Measurements from ENCODE around the gene COL1A1.

GRCh38 chr17:50225701-50226240, 24.3 kb upstream of the COL1A1 start:
- TF ChIP-seq, protein P1, sequence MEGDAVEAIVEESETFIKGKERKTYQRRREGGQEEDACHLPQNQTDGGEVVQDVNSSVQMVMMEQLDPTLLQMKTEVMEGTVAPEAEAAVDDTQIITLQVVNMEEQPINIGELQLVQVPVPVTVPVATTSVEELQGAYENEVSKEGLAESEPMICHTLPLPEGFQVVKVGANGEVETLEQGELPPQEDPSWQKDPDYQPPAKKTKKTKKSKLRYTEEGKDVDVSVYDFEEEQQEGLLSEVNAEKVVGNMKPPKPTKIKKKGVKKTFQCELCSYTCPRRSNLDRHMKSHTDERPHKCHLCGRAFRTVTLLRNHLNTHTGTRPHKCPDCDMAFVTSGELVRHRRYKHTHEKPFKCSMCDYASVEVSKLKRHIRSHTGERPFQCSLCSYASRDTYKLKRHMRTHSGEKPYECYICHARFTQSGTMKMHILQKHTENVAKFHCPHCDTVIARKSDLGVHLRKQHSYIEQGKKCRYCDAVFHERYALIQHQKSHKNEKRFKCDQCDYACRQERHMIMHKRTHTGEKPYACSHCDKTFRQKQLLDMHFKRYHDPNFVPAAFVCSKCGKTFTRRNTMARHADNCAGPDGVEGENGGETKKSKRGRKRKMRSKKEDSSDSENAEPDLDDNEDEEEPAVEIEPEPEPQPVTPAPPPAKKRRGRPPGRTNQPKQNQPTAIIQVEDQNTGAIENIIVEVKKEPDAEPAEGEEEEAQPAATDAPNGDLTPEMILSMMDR (IDR thresholded peaks at IDR 0.05) = no peak
- TF ChIP-seq POLR2A (IDR thresholded peaks at IDR 0.05) = no peak
